Activated CD4-positive, alpha-beta T cell treated with anti-CD3 and anti-CD28 coated beads for 1 hour (primary cell): ENCODE measurements around the gene DTYMK.
A peak's percentile ranks its signal among the peaks of the same experiment; 100 is the strongest.

Source experiments
- DNase-seq: peaks from one replicate; pipeline ENCODE4 v3.0.0-alpha.2; 2020

DTYMK gene, protein sequence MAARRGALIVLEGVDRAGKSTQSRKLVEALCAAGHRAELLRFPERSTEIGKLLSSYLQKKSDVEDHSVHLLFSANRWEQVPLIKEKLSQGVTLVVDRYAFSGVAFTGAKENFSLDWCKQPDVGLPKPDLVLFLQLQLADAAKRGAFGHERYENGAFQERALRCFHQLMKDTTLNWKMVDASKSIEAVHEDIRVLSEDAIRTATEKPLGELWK

DNA sequence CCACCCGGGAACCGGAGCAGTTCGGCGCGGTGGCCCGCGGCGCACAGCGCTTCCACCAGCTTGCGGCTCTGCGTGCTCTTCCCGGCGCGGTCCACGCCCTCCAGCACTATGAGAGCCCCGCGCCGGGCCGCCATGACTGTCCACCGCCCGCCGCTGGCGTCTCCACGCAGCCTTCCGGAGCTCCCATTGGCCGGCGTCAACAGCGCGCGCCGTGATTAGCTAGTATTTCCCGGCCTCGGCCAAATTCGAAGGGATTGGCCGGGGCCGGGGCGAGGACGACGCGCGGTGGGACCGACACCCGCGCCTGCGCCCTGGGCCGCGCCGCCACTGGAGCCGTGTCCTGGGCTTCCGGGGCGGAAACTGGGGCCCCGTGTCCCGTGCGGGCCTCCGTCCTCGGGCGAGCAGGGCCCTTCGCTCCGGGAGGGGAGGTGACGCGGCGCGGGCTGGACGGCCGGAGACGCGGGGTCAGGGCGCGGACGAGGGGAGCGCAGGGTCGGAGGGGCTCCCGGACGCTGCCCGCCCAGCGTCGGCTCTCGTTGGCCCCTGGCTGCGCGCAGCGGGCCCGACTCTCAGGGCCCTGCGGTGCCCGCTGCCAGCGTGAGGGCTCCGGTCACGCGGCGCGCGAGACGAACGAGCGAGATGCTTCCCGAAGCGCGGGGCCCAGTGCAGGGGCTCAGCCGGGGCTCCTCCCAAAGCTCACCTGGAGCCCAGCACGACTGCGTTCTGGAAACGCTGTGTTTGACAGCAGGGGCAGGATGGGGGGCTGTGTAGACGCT, at the start of gene DTYMK:
TSS of gene DTYMK (minus strand) at position 166 of the 776 bp plus-strand sequence. CDS start at position 134, 32 bp downstream.
- DNase-seq: peak; percentile 92

DNA sequence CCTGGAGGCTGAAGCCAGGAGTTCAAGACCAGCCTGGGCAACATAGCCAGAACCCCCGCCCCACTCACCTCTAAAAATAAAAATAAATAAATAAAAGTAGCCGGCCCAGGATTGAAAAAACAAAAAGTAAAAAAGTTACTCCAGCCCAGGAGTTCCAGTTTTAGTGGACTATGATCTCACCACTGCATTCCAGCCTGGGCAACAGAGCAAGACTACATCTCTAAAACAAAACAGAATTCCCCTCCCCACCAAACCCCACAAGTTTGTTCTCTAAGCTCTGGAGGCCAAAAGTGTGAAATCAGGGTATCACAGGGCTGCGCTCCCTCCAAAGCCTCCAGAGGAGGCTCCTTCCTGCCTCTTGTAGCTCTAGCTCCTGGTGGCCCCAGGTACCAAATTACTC, 49.5 kb upstream of the DTYMK start:
- DNase-seq: no peak

DNA sequence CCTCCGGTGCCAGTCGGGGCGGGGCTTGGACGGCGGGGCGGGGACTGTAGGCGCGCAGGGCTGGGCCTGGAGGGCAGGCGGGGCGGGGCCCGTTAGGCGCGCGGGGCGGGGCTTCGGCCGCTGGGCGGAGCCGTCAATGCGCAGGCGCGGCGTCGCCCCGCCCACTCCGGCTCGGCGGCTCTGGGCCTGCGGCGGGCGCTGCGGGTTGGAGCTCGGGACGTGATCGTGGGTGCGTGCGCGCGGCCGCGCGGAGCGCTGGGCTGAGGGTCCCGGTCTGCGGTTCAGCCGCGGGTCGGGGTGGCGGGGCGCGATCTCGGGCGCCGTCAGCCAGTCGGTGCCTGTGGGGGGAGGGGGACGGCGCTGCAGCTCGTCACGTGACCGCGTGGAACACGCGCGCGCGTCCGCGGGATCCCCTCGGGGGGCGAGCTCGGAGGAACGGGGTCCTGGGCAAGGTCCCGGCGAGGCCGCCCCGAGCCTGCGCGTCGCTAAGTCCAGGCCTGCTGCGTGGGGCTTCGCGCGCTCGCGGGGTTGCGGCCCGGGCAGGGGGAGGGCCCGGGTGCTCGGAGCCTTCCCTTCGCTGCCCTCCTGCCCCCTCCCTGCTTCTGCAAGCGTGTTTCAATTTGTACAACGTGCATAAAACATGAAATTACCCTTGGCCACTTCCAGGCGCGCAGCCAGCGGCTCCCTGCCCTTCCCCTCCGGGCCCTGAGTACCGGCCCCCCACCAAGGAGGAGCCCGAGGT, 48.0 kb upstream of the DTYMK start, which contains the start of gene D2HGDH:
TSS of gene D2HGDH (plus strand) at position 164 of the 742 bp plus-strand sequence. CDS start 595 bp downstream, outside the sequence.
- peak; percentile 88 for DNase-seq

DNA sequence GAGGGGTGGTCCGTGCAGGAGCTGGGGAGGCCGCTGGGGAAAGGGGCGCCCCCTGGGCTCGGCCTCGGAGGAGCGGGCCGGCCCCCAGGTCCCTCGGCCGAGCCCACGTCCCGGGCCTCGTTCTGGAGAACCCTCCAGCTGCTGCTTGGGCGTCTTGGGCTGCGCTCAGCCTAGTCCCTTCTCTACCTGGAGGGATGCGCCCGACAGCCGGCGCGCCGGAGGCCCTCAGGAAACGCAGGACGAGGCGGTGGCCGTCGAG, 47.5 kb upstream of the DTYMK start:
- no peak for DNase-seq

DNA sequence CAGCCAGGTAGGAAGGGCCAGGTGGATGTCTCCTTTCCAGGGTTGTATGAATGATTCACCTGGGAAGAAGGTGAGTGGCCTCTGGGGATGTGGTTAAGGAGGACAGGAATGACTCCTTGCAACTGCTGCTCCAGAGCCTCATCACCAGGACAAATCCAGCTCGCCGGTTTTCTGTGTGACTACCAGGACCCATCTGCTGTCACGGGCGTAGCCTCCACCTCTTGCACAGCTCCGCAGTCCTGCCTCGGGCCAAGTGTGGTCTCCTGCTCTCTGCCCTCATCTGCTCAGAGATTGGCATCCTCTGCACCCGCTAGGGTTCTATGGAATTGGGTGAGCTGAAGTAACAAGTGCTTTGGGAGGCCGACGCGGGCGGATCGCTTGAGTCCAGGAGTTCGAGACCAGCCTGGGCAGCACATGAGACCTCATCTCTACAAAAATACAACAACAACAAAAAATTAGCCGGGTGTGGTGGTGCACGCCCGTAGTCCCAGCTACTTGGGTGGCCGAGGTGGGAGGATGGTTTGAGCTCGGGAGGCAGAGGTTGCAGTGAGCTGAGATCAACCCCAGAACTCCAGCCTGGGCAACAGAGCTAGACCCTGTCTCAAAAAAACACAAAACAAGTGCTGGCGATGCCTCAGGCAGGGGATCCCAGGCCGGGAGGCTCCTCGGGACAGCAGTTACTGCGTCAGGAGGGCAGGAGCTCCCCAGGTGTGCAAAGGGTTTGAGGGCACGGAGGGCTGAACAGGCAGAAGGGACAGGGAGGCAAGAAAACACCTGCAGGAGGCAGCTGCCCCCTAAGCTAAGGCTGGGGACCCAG, 47.0 kb upstream of the DTYMK start:
- no peak for DNase-seq

- peak; percentile 41 for DNase-seq
These were observed 46.0 kb upstream of the DTYMK start for GRCh38 chr2:241732513-241733186.

- no peak for DNase-seq
These were observed 44.2 kb upstream of the DTYMK start for GRCh38 chr2:241730671-241731293.

- no peak for DNase-seq
These were observed 43.3 kb upstream of the DTYMK start for GRCh38 chr2:241729868-241730267.

DNA sequence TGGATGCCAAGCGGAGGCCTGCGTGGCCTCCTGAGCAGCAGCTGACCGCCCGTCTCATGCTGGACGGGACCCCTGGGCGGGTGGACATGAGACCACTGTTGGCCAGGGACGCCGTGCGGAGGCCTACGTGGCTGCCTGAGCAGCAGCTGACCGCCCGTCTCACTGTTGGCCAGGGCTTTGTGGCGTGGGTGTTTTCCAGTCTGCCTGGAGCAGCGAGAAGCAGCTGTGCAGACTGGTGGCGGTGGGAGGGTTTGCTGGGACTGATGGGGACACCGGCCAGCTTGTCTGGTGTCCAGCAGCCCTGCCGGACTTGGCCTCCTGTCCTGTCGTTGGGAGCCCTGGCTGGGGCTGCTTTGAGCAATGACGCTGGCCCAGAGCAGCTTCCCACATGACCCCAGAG, 42.0 kb upstream of the DTYMK start:
- no peak for DNase-seq

GRCh38 chr2:241728000-241728399, 41.4 kb upstream of the DTYMK start:
- no peak for DNase-seq

DNA sequence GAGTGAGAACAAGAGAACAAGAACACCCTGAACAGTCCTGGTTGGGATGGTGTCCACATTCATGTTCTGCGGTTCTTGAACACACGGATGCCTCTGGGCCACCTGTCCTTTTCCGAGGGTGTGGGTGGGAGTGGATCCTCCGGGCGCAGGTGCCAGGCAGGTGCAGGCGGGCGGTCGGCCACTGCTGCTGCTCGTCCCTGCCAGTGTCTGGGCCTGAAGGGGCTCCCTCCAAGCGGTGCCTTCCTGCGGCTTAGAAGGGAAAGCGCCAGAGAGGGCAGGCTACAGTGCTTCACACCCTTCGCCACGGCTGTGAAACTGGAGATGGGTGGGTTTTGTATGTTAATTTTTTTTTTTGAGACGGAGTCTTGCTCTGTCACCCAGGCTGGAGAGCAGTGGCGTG, 39.8 kb upstream of the DTYMK start:
- no peak for DNase-seq

GRCh38 chr2:241724975-241725870, 38.6 kb upstream of the DTYMK start:
- no peak for DNase-seq

DNA sequence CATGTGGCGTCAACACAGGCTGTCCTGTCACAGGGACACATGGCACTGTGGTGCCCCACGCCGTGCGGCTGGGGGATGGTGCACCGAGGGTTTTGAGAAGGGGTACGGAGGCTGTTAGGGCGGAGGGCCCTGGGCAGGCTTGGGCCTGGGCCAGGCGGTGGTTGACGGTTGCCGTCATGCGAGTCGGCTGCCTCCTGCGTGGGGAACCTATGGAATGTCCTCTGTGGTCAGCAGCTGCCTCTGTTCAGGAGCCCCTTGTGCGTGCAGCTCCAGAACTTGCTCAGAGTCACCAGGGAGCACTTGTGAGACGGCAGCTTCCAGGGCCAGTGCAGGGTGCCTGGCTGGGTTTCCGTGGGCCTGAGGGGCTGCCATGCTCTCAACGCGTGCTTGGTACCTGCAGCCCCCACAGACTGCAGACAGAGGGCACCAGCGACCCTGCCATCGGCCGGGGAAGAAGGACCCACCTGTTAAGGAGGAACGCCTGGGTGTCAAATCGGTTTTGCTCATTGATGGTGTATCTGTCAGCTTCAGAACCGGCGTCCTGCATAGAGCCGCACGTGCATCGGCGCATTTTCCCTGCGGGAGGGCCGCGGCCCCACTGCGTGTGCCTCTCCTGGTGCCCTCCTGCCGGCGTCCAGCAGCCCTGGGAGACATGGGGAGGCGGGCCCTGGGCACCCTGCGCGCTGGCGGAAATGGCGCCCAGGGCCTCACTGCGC, 37.8 kb upstream of the DTYMK start:
- DNase-seq: no peak

DNA sequence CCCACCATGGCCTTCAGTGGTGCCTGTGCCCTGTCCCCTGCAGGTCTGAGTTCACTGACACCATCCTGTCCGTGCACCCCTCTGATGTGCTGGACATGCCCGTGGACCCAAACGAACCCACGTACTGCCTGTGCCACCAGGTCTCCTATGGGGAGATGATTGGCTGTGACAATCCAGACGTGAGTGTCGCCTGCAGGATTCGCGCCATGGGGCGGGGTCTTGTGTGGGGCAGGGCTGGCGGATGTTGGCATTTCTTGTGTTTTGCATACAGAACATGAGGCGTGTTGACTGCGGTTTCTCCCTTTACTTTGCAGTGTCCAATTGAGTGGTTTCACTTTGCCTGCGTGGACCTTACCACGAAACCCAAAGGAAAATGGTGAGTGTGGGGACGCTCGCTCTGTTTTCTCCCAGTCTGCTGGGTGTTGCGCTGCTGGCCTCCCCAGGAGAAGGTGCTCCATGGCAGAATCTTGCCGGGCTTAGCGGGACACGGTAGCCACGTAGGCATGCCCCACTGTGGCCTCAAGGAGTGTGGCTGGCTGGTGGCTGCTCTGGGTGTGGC, 36.4 kb upstream of the DTYMK start:
- no peak for DNase-seq

GRCh38 chr2:241721852-241722251, 35.2 kb upstream of the DTYMK start:
- DNase-seq: no peak

DNA sequence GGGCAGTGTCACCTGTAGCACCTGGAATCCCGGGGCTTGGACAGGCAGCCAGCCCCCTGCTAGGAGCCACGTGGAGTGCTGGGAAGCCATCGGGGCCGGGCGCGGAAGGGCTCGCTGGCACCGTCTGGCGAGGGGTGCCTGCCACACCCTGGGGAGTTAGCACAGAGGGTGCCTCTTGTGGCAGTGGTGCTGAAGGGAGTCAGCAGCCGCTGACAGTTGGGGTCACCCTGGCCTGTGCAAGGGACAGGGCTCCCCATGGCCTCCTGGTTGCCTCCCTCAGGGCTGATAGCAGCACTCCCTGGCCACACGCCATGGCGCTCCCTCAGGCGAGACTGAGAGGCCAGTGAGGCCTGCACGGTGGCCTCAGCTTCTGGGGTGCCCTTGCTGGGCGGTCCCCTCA, 33.9 kb upstream of the DTYMK start:
- DNase-seq: no peak

DNA sequence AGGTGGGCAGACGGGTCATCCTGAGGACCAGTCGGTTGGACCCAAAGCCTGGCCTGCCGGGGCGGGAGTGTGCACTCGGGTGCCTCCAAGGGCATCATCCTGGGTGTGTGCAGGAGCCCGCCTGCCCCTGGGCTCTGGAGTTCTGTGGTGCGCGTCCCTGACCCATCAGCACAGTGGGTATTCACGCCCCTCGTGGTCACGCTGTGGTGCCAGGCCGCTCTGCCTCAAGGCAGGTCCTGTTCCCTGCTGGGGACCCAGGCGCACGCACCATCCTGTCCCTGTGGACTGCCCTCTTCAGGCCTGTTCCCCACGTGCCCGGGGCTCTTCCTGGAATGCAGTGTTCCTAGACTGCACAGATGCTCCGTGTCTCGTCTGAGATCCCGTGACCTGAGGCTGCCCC, 33.5 kb upstream of the DTYMK start:
- DNase-seq: no peak

DNA sequence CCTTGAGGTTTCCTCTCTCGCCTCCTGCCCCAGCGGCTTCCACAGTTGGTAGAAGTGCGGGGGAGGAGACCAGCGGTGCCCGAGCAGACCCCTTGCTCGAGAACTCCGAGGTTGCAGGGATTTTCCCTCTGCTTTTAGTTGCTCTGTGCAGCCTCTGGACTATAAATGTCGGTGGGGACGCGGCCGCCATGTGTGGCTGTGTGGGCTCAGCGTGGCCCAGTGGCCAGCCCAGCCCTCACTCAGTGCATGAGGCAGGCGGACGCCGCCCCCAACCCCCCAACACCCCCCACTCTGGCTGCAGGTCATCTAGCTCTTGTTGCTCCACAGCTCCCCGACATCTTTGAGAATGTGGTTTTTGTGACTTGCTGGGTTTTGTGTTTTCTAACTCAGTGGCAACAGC, 32.5 kb upstream of the DTYMK start:
- DNase-seq: no peak

DNA sequence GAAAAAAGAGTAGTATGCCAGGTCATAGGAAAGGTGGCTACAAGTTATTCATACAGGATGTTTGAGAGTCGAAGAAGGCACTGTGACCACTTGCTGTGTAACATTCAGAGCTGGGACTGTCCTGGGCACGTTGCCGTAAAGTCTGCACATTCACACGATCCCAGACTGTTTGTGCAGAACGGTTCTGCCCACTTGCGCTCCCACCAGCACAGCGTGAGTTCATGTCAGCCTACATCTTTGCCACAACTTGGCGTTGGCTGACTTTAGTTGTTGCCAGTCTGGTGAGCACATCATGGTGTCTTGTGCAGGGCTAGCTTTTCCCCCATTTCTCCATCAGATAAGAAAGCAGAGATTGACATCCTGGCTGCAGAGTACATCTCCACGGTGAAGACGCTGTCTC, 22.3 kb upstream of the DTYMK start:
- no peak for DNase-seq

GRCh38 chr2:241706537-241706936, 19.9 kb upstream of the DTYMK start:
- DNase-seq: no peak
